Fibroblast of pulmonary artery (primary cell): Measurements from ENCODE around the gene IL4.

Experiments used
- DNase-seq: peaks from one replicate; pipeline ENCODE4 v3.0.0-alpha.2; 2010; ENCODE audit warnings: low read depth
- H3K4me3 ChIP-seq: replicated peaks from 2 replicates; pipeline ENCODE4 v1.5.1; 2011; ENCODE audit warnings: low read depth, mild to moderate bottlenecking, control low read depth, low read length, moderate library complexity
- TF ChIP-seq, protein P1 (sequence below): IDR thresholded peaks from 2 replicates; pipeline ENCODE4 v1.5.1; 2011; ENCODE audit warnings: mild to moderate bottlenecking, control low read depth, low read length, inconsistent platforms; ENCODE audit errors: missing control alignments

The IL4 gene

DNA sequence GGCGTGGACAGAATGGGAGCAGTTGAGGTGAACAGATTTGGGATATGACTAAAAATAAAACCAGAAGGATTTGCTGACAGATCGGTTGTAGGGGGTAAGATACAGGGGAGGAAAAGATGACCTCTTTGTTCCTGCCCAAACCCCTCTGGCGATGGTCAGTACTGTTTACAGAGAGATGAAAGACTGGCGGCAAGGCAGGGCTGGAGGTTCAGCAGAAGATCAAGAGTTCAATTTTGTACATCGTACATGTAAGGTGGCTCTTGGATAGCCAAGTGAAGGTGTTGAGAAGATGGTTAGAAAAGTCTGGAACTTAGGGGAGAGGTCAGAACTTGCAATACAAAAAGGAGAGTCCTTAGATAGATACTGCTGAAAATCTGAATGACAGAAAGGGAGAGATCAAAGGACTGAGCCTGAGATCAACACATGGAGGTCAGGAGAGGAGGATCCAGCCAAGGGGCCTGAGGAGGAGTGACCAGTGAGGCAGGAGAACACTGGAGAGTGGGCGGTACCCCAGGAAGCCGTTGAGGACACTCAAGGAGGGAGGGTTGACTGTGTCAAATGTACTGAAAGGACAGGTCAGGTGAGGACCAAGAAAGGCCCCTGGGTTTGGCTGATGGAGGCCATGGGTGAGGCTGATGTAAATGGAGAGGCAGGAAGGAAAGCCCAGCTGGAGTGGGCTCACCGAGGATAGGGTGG lies 7.1 kb downstream of the IL4 start:
- TF ChIP-seq, protein P1, sequence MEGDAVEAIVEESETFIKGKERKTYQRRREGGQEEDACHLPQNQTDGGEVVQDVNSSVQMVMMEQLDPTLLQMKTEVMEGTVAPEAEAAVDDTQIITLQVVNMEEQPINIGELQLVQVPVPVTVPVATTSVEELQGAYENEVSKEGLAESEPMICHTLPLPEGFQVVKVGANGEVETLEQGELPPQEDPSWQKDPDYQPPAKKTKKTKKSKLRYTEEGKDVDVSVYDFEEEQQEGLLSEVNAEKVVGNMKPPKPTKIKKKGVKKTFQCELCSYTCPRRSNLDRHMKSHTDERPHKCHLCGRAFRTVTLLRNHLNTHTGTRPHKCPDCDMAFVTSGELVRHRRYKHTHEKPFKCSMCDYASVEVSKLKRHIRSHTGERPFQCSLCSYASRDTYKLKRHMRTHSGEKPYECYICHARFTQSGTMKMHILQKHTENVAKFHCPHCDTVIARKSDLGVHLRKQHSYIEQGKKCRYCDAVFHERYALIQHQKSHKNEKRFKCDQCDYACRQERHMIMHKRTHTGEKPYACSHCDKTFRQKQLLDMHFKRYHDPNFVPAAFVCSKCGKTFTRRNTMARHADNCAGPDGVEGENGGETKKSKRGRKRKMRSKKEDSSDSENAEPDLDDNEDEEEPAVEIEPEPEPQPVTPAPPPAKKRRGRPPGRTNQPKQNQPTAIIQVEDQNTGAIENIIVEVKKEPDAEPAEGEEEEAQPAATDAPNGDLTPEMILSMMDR, result no peak
- H3K4me3 ChIP-seq, result no peak overlapping the region
- no peak for DNase-seq

DNA sequence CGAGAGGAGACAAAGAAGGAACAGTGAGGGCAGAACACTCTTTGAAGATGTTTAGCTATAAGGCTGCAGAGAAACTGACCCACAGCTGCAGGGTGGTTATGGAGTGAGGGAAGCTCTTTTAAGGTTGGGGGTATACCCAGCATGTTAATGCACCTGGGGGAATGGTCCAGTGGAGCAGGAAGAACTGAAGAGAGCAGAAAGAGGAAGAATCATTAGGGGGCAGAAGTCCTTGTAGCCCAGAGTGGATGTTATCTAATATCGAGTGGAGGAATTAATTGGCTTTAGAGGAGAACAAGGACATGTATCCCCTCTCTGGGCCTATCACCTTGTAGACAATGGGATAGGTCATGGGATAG lies 7.7 kb downstream of the IL4 start:
- TF ChIP-seq, protein P1, result no peak

DNA sequence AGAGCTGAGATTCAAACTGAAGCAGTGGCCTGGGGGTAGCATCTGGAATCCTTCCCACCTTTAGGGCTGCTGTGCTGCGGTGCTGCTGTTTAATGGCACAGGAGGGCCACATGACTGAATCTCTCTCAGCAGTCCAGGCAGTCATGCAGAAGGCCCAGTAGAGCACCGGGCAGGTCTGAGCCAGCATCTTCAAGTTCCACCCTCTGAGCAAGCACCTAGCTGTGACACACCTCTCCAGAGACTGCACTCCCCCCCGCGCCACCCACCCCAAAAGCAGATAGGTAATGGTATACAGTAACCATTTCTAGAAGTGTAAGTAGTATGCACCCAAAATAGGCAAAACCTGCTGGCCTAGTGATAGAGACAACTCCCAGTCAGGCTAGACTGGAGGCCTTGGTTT lies 8.2 kb downstream of the IL4 start:
- DNase-seq, result no peak
- TF ChIP-seq, protein P1, result no peak
- H3K4me3 ChIP-seq, result no peak overlapping the region

More for the DNA sequence above, 7.7 kb downstream of the IL4 start:
- DNase-seq, result no peak
- H3K4me3 ChIP-seq, result no peak overlapping the region

DNA sequence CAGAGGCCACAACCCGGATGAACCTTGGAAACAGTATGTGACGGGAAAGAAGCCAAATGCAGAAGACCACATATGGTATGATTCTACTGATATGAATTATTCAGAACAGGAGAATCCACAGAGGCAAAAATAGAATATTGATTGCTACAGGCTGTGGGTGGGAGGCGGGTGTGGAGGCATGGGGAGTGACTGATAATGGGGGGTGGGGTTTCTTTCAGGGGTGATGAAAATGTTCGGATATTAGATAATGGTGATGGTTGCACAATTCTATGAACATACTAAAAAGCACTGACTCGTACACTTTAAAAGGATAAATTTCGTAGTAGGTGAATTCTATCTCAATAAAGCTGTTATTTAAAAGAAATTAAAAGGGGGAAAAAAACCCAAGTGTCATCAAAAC lies 10.7 kb downstream of the IL4 start:
- no peak for DNase-seq
- TF ChIP-seq, protein P1, result no peak
- H3K4me3 ChIP-seq, result no peak overlapping the region

DNA sequence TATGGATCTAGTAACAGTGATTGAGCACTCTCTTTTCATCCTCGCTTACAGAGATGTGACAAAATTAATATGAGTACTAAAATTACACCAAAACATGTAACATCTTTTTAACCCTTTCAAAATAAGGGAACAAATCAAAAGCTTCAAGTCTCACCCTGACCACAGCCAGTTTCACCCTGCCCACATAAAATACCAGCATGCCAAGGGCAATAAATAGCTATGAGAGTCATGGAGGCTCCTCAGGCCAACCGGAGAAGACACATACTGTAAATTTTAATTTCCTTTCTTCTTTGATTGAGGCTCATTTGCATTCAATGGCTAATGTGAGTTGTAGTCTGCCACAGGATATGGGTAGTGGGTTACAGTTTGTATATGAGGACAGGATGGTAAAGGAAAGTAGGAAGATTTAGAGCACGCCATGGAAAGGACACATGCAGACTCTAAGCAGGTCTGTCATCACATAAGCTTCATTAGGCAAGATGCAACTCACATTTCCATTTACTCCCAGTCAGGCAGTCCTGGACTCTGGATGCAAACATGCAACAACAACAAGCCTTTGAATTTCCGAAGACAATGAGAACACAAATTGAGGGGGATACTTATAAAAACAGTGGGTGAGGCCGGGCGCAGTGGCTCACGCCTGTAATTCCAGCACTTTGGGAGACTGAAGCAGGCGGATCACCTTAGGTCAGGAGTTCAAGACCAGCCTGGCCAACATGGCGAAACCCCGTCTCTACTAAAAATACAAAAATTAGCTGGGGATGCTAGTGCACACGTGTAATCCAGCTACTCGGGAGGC lies 11.3 kb downstream of the IL4 start:
- H3K4me3 ChIP-seq, result no peak overlapping the region
- DNase-seq, result no peak
- TF ChIP-seq, protein P1, result no peak

DNA sequence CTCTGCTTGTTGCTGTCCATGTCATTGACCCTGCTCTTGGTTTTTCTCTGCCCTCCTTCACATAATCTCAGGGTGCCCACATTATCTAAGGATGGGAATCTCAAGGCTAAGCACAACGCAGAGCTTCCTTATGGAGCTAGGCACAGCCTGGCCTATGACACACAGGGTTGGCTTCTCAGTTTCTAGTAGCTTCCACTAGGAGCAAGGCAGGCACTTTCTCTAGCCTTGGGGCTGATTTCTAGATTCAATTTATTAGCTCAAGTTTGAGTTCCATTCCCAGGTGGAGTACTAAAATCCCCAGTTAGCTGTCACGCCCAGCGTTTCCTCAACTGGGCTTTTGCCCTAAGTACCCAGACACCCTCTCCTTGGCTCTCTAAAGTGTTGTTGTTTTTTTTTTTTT lies 12.4 kb downstream of the IL4 start:
- H3K4me3 ChIP-seq, result no peak overlapping the region
- TF ChIP-seq, protein P1, result no peak
- DNase-seq, result no peak

DNA sequence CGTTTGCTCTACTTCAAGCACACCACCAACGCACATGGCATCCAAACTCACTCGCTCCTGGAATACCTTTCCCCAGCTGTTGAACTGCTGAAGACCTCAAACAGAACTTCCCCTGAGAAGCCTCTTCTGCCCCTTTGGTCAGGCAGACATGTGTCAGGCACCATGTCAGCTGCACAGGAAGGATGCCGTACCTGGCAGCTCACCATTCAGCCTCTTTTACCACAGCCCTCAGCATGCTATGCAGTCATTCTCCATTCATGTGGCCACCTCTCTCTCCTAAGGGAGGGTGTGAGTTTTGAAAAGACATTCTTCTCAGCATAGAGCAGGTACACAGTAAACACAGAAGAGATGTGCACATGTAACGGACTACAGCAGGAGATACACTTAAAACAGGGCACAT lies 14.2 kb downstream of the IL4 start:
- TF ChIP-seq, protein P1, result no peak
- no peak for DNase-seq
- H3K4me3 ChIP-seq, result no peak overlapping the region
